ENCODE measurements around the gene DTD1. TPM values are rescaled to one million over a fixed set of nuclear protein-coding genes. Genes with fewer than 3 reads are reported as not detected.

DTD1 gene
- total and polyA plus RNA-seq, 2 of the 13 experiments (the other 11 are each of a cell fraction or from before 2014, with no cell fraction given), result 41.2 to 79.3 TPM

GRCh38 chr20:18628330-18628920 lies 40.6 kb downstream of the DTD1 start:
- Histone ChIP-seq H3K4me1 (ENCODE audit: insufficient read depth, low read length) (no peaks in the 10 kb centered on the region), H2AFZ (ENCODE audit: low read length) (no peak overlapping the region), H3K27me3 (ENCODE audit: control insufficient read depth in 1 of 2, insufficient read depth in 2 of 2, low read length in 2 of 2) (no peaks in the 10 kb centered on the region), H3K9me3 (ENCODE audit: low read length) (no peaks in the 10 kb centered on the region), H3K36me3 (replicated peaks in 1 of 2; ENCODE audit: control insufficient read depth in 1 of 2, insufficient read depth in 2 of 2, low read length in 2 of 2) (peaks cover 2 to 4% of the 10 kb centered on the region in 2 experiments; a peak in 3 of 5 replicates), H3K4me2 (ENCODE audit: low read depth, low read length) (no peak overlapping the region), H4K20me1 (ENCODE audit: insufficient read depth, low read length) (no peaks in the 10 kb centered on the region), H3K4me3 (replicated peaks in 1 of 3; ENCODE audit: insufficient read depth in 1 of 3, low read depth in 2 of 3, low read length in 3 of 3) (no peak overlapping the region), H3K27ac (ENCODE audit: extremely low read length, insufficient read depth, low read length) (no peak overlapping the region), H3K79me2 (ENCODE audit: insufficient read depth, low read length) (no peaks in the 10 kb centered on the region), H3K9ac (ENCODE audit: insufficient read depth, low read depth, low read length) (no peak overlapping the region)
- TF ChIP-seq STAG1 (CRISPR knock-in tag; IDR thresholded peaks at IDR 0.05), result peak; percentile 91
- TF ChIP-seq SALL1 (CRISPR knock-in tag; IDR thresholded peaks at IDR 0.05), result peak; percentile 32; the same call in 1 of the 2 replicates
- no peak for TF ChIP-seq ATAD3A (CRISPR knock-in tag; IDR thresholded peaks at IDR 0.05)
- peak; percentile 43; the same call in 1 of the 2 replicates for TF ChIP-seq ZNF768 (CRISPR knock-in tag; IDR thresholded peaks at IDR 0.05)
- TF ChIP-seq TCF7L2 (IDR thresholded peaks at IDR 0.05; ENCODE audit: low read depth, low read length), result no peak
- no peak for TF ChIP-seq TAF15 (IDR thresholded peaks at IDR 0.05; ENCODE audit: low read depth, low read length, poor library complexity, severe bottlenecking)
- 0 out of 2 replicates have a peak, but pooled peaks have one; percentile 53 for TF ChIP-seq DNMT1 (CRISPR knock-in tag; IDR thresholded peaks at IDR 0.05)
- TF ChIP-seq ZMYM4 (CRISPR knock-in tag; IDR thresholded peaks at IDR 0.05), result 0 out of 2 replicates have a peak, but pooled peaks have one; percentile 14
- TF ChIP-seq RAD21 (CRISPR knock-in tag; IDR thresholded peaks at IDR 0.05), result peak; percentile 61; the same call in 1 of the 2 replicates
- no peak for TF ChIP-seq RBFOX2 (IDR thresholded peaks at IDR 0.05; ENCODE audit: low read depth, low read length)
- TF ChIP-seq XRCC5 (optimal IDR thresholded peaks at IDR 0.05; ENCODE audit: low read length), result peak; percentile 90
- TF ChIP-seq ZNF18 (CRISPR knock-in tag; IDR thresholded peaks at IDR 0.05; ENCODE audit: insufficient replicate concordance), result no peak
- 0 out of 2 replicates have a peak, but pooled peaks have one; percentile 37 for TF ChIP-seq ZNF124 (CRISPR knock-in tag; IDR thresholded peaks at IDR 0.05)
- TF ChIP-seq ZNF574 (CRISPR knock-in tag; IDR thresholded peaks at IDR 0.05), result peak; percentile 38; the same call in 1 of the 2 replicates
- TF ChIP-seq CTCF (CRISPR knock-in tag; IDR thresholded peaks at IDR 0.05), result peak; percentile 93
- POLR2A ChIA-PET, result no interaction called here
- peak; percentile 24 for DNase-seq (ENCODE audit: low spot score)
- ATAC-seq, result peak; percentile 82
- BruUV-seq (replicated peaks), result no TSS peak
- peak; percentile 4 for FAIRE-seq
- in situ Hi-C loops (cut with HindIII; ENCODE audit: extremely low pct_ligation_motif_present, low pct_unique_long_range_greater_than_20kb) (loop anchor here (25.0 kb wide), 2 partner anchors 584 to 959 kb away; partner anchors contain the start of gene SLC24A3), intact Hi-C loops (cut with micrococcal nuclease; ENCODE audit: unreplicated experiment) (loop anchor here (2.0 kb wide), 1 partner anchor 274 kb away; no protein-coding TSS in a partner anchor)
- CTCF ChIA-PET (ENCODE audit: low intra/inter-chr PET ratio, low total read pairs), result interaction anchor here (0.6 kb wide), 1 partner anchor 1034 kb away, joined by 3 read pairs; no protein-coding TSS in a partner anchor
- WGBS (ENCODE audit: low lambda C conversion rate), result 77% methylated on average over 11 of the region's 11 CpGs
